HEK293 (cell line): ENCODE data around the gene GFI1.
A peak's percentile ranks its signal among the peaks of the same experiment; 100 is the strongest.

Experiments
- CTCF ChIA-PET: fragments of 350-600 bp; formaldehyde crosslinking; extraction: SDS; loops from one replicate; lab custom pipeline; 2021; ENCODE audit warnings: antibody characterized with exemption; lab: Yijun Ruan, JAX
- POLR2A ChIA-PET: fragments of 300-600 bp; formaldehyde crosslinking; extraction: SDS; loops from one replicate; lab custom pipeline; 2020; ENCODE audit warnings: antibody characterized with exemption, inconsistent platforms; lab: Yijun Ruan, JAX
- H3K27ac ChIP-seq: fragments of 200-500 bp; sonication (Bioruptor generic); 2 replicates; pipeline ENCODE4 v1.5.1; 2014; ENCODE audit warnings: low read depth, low read length, control low read depth, inconsistent platforms; ENCODE audit errors: extremely low read depth
- H3K36me3 ChIP-seq, 2 experiments: fragments of 200-500 bp in 1 of 2; sonication (Bioruptor generic) in 1 of 2; 1 replicate in 1 of 2; 2 replicates in 1 of 2; pipeline ENCODE4 v1.5.1; 2014 to 2017; ENCODE audit warnings: inconsistent platforms in 2 of 2, low read length in 2 of 2; ENCODE audit not compliant: control insufficient read depth in 2 of 2, insufficient read depth in 1 of 2
- H3K4me1 ChIP-seq: fragments of 200-500 bp; sonication (Bioruptor generic); 2 replicates; pipeline ENCODE4 v1.5.1; 2014; ENCODE audit warnings: mild to moderate bottlenecking, low read length, inconsistent platforms; ENCODE audit not compliant: control insufficient read depth, insufficient read depth
- H3K4me3 ChIP-seq: 2 replicates; pipeline ENCODE4 v1.5.1; 2011; ENCODE audit warnings: low read depth, mild to moderate bottlenecking, control low read depth, low read length, moderate library complexity
- H3K9me3 ChIP-seq: fragments of 200-500 bp; sonication (Bioruptor generic); 2 replicates; pipeline ENCODE4 v1.5.1; 2014; ENCODE audit warnings: low read depth, low read length, inconsistent platforms; ENCODE audit not compliant: control insufficient read depth, insufficient read depth
- RBAK ChIP-seq: fragments of 450-650 bp; formaldehyde crosslinking; IDR thresholded peaks from 2 replicates; pipeline ENCODE4 v1.5.1; 2016; ENCODE audit warnings: missing biosample characterization, missing genetic modification characterization
- SP7 ChIP-seq: fragments of 450-650 bp; formaldehyde crosslinking; IDR thresholded peaks from 2 replicates; pipeline ENCODE4 v1.5.1; 2016; ENCODE audit warnings: missing biosample characterization, missing genetic modification characterization
- ZBTB21 ChIP-seq: fragments of 450-650 bp; formaldehyde crosslinking; IDR thresholded peaks from 2 replicates; pipeline ENCODE4 v1.5.1; 2017; ENCODE audit warnings: missing biosample characterization, missing genetic modification characterization
- ZNF133 ChIP-seq: fragments of 450-650 bp; formaldehyde crosslinking; IDR thresholded peaks from 2 replicates; pipeline ENCODE4 v1.5.1; 2016; ENCODE audit warnings: missing biosample characterization, missing genetic modification characterization
- ZNF138 ChIP-seq: fragments of 450-650 bp; formaldehyde crosslinking; IDR thresholded peaks from 2 replicates; pipeline ENCODE4 v1.5.1; 2016; ENCODE audit warnings: missing biosample characterization, missing genetic modification characterization, borderline replicate concordance
- ZNF2 ChIP-seq: fragments of 450-650 bp; formaldehyde crosslinking; IDR thresholded peaks from 2 replicates; pipeline ENCODE4 v1.5.1; 2016; ENCODE audit warnings: missing biosample characterization, missing genetic modification characterization
- ZNF274 ChIP-seq, 2 experiments: fragments of 200-500 bp in 1 of 2; fragments of 450-650 bp in 1 of 2; sonication (Bioruptor generic) in 1 of 2; formaldehyde crosslinking in 1 of 2; IDR thresholded peaks; 2 replicates each; pipeline versions ENCODE4 v1.5.1 to v1.6.1; 2014 to 2016; ENCODE audit warnings: borderline replicate concordance in 1 of 2, inconsistent platforms in 1 of 2, low read length in 1 of 2, missing biosample characterization in 1 of 2, missing genetic modification characterization in 1 of 2
- ZNF350 ChIP-seq: fragments of 450-650 bp; formaldehyde crosslinking; IDR thresholded peaks from 2 replicates; pipeline ENCODE4 v1.5.0; 2017; ENCODE audit warnings: missing biosample characterization, mild to moderate bottlenecking, missing genetic modification characterization
- ZNF473 ChIP-seq: fragments of 450-650 bp; formaldehyde crosslinking; IDR thresholded peaks from 2 replicates; pipeline ENCODE4 v1.5.1; 2017; ENCODE audit warnings: missing biosample characterization, missing genetic modification characterization
- ZNF48 ChIP-seq: fragments of 450-650 bp; formaldehyde crosslinking; IDR thresholded peaks from 2 replicates; pipeline ENCODE4 v1.5.1; 2016; ENCODE audit warnings: missing biosample characterization, missing genetic modification characterization
- ZNF530 ChIP-seq: fragments of 450-650 bp; formaldehyde crosslinking; IDR thresholded peaks from 2 replicates; pipeline ENCODE4 v1.5.1; 2016; ENCODE audit warnings: low read depth, missing biosample characterization, missing genetic modification characterization
- ZNF664 ChIP-seq: fragments of 450-650 bp; formaldehyde crosslinking; IDR thresholded peaks from 2 replicates; pipeline ENCODE4 v1.5.1; 2016; ENCODE audit warnings: missing biosample characterization, missing genetic modification characterization
- ZNF76 ChIP-seq: fragments of 450-650 bp; formaldehyde crosslinking; IDR thresholded peaks from 2 replicates; pipeline ENCODE4; 2016; ENCODE audit warnings: low read depth, missing biosample characterization, missing genetic modification characterization, borderline replicate concordance
- ZNF785 ChIP-seq: fragments of 450-650 bp; formaldehyde crosslinking; IDR thresholded peaks from 2 replicates; pipeline ENCODE4 v1.5.1; 2016; ENCODE audit warnings: missing biosample characterization, missing genetic modification characterization
- ZNF837 ChIP-seq: fragments of 450-650 bp; formaldehyde crosslinking; IDR thresholded peaks from 2 replicates; pipeline ENCODE4 v1.5.1; 2016; ENCODE audit warnings: missing biosample characterization, missing genetic modification characterization
- TF ChIP-seq, protein P1 (sequence below): fragments of 450-650 bp; formaldehyde crosslinking; IDR thresholded peaks from 2 replicates; pipeline ENCODE4 v1.5.1; 2016; ENCODE audit warnings: missing biosample characterization, missing genetic modification characterization, borderline replicate concordance
- TF ChIP-seq, protein P2 (sequence below): fragments of 450-650 bp; formaldehyde crosslinking; IDR thresholded peaks from 2 replicates; pipeline ENCODE4 v1.5.1; 2016; ENCODE audit warnings: missing biosample characterization, missing genetic modification characterization, low read depth
- TF ChIP-seq, protein P3 (sequence below): fragments of 450-650 bp; formaldehyde crosslinking; IDR thresholded peaks from 2 replicates; pipeline ENCODE4 v1.5.1; 2016; ENCODE audit warnings: missing biosample characterization, missing genetic modification characterization
- TF ChIP-seq, protein P4 (sequence below): fragments of 450-650 bp; IDR thresholded peaks from 2 replicates; pipeline ENCODE4 v1.5.1; 2018; ENCODE audit warnings: missing biosample characterization, mild to moderate bottlenecking, missing genetic modification characterization
- TF ChIP-seq, protein P5 (sequence below): fragments of 450-650 bp; formaldehyde crosslinking; IDR thresholded peaks from 2 replicates; pipeline ENCODE4 v1.5.1; 2016; ENCODE audit warnings: missing biosample characterization, missing genetic modification characterization, low read depth
- TF ChIP-seq, protein P6 (sequence below): fragments of 450-650 bp; formaldehyde crosslinking; IDR thresholded peaks from 2 replicates; pipeline ENCODE4; 2016; ENCODE audit warnings: missing biosample characterization, missing genetic modification characterization

The GFI1 gene

DNA sequence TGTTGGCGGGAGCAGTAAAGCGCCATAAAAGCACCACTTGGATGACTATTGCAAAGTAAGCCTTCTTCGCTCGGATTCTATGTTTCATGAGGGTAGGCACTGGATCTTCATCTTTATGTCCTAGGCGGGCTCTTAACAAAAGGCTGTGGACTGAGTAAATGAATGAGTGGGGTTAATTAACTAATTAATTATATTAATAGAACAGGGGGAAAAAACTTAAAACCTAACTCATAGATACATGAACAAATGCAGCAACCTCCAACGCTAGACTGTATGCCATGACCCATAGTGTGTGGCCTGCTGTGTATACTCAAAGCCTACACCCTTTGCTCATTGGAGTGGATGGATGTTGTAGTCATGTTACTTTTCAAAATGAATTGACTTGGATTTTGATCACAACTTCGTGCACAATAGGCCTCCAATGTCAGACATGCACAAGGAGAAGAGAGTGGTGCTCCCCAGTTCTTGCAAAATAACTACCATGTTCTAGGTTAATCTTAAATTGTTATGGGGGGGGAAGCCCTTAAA is 417 bp upstream of the GFI1 start (continued):
- 0 out of 2 replicates have a peak, but pooled peaks have one; percentile 24 for TF ChIP-seq ZNF2 (tag by site-specific recombination)

DNA sequence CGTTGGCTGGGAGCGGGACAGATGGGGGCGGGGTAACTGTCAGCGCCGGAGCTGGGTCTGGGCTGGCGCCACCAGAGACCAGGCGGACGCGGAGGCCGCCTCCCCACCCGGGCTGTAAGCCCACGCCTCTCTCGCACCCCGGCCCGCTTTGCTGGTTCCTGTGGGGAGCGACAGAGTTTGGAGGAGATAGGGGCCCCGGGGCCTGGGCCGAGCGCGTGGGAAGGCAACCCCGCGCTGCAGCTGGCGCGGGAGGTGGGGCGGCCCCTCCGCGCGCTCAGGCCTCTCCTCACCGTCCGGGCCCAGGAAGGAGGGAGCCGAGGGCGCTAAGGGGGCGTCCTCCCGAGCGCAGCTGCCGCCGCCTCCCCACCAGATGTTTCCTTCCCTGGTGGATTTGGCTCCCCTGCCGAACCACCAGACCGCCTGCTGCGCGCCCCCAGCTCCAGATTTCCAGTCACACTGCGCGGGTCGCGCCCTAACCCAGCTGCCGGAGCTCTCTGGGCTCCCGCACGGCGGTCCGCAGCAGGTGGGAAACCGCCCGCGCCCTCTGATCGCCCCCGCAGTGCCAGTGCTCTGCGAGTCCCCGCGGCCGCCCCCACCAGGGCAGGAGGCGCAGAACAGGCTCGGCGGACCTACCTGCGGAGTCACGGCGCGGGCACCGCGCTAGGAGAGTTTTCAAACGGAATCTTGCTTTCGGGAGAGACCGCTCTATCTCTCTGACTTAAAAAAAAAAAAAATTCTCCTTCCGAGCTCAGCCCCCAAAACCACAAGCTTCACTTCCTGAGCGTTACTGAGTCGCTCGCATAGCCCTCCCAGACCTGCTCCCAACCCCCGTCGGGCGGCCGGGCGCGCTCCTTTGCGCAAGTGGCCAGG is 1.1 kb downstream of the GFI1 start:
- POLR2A ChIA-PET: interaction anchor here (0.6 to 1.7 kb wide), 4 partner anchors 11 to 187 kb away, joined by 3 to 5 read pairs (median 4); partner anchors contain the start of genes GLMN and RPAP2
- Histone ChIP-seq H3K4me1 (no peaks in the 10 kb centered on the region; the same call in none of the 2 replicates), H3K27ac (peak overlapping the region; percentile 69; the same call in 1 of the 2 replicates), H3K9me3 (no peaks in the 10 kb centered on the region), H3K36me3 (peaks cover 0 to 3% of the 10 kb centered on the region in 2 experiments; a peak in 1 of 3 replicates), H3K4me3 (peak overlapping the region; percentile 69)
- CTCF ChIA-PET: interaction anchor here (0.5 to 0.7 kb wide), 5 partner anchors 42 to 808 kb away, joined by 3 to 6 read pairs (median 3); no protein-coding TSS in a partner anchor
- TF ChIP-seq ZNF48 (tag by site-specific recombination) (no peak), ZBTB21 (tag by site-specific recombination) (0 out of 2 replicates have a peak, but pooled peaks have one; percentile 37), ZNF664 (tag by site-specific recombination) (no peak), SP7 (peak; percentile 86), ZNF473 (no peak), ZNF785 (tag by site-specific recombination) (no peak), ZNF76 (tag by site-specific recombination) (no peak), ZNF837 (tag by site-specific recombination) (no peak), ZNF2 (tag by site-specific recombination) (peak; percentile 85), ZNF274 (IDR thresholded peaks at IDR 0.05; ENCODE audit: low read length) (no peak), ZNF274 (tag by site-specific recombination; IDR thresholded peaks at IDR 0.05; ENCODE audit: borderline replicate concordance) (no peak), ZNF138 (tag by site-specific recombination) (no peak), ZNF133 (tag by site-specific recombination) (no peak), ZNF350 (tag by site-specific recombination) (no peak), ZNF530 (tag by site-specific recombination) (no peak), RBAK (tag by site-specific recombination) (no peak)
- TF ChIP-seq, protein P1, sequence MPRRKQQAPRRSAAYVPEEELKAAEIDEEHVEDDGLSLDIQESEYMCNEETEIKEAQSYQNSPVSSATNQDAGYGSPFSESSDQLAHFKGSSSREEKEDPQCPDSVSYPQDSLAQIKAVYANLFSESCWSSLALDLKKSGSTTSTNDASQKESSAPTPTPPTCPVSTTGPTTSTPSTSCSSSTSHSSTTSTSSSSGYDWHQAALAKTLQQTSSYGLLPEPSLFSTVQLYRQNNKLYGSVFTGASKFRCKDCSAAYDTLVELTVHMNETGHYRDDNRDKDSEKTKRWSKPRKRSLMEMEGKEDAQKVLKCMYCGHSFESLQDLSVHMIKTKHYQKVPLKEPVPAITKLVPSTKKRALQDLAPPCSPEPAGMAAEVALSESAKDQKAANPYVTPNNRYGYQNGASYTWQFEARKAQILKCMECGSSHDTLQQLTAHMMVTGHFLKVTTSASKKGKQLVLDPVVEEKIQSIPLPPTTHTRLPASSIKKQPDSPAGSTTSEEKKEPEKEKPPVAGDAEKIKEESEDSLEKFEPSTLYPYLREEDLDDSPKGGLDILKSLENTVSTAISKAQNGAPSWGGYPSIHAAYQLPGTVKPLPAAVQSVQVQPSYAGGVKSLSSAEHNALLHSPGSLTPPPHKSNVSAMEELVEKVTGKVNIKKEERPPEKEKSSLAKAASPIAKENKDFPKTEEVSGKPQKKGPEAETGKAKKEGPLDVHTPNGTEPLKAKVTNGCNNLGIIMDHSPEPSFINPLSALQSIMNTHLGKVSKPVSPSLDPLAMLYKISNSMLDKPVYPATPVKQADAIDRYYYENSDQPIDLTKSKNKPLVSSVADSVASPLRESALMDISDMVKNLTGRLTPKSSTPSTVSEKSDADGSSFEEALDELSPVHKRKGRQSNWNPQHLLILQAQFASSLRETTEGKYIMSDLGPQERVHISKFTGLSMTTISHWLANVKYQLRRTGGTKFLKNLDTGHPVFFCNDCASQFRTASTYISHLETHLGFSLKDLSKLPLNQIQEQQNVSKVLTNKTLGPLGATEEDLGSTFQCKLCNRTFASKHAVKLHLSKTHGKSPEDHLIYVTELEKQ (tag by site-specific recombination): no peak; the same call in 1 of the 2 replicates
- TF ChIP-seq, protein P2, sequence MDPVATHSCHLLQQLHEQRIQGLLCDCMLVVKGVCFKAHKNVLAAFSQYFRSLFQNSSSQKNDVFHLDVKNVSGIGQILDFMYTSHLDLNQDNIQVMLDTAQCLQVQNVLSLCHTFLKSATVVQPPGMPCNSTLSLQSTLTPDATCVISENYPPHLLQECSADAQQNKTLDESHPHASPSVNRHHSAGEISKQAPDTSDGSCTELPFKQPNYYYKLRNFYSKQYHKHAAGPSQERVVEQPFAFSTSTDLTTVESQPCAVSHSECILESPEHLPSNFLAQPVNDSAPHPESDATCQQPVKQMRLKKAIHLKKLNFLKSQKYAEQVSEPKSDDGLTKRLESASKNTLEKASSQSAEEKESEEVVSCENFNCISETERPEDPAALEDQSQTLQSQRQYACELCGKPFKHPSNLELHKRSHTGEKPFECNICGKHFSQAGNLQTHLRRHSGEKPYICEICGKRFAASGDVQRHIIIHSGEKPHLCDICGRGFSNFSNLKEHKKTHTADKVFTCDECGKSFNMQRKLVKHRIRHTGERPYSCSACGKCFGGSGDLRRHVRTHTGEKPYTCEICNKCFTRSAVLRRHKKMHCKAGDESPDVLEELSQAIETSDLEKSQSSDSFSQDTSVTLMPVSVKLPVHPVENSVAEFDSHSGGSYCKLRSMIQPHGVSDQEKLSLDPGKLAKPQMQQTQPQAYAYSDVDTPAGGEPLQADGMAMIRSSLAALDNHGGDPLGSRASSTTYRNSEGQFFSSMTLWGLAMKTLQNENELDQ: no peak
- TF ChIP-seq, protein P3, sequence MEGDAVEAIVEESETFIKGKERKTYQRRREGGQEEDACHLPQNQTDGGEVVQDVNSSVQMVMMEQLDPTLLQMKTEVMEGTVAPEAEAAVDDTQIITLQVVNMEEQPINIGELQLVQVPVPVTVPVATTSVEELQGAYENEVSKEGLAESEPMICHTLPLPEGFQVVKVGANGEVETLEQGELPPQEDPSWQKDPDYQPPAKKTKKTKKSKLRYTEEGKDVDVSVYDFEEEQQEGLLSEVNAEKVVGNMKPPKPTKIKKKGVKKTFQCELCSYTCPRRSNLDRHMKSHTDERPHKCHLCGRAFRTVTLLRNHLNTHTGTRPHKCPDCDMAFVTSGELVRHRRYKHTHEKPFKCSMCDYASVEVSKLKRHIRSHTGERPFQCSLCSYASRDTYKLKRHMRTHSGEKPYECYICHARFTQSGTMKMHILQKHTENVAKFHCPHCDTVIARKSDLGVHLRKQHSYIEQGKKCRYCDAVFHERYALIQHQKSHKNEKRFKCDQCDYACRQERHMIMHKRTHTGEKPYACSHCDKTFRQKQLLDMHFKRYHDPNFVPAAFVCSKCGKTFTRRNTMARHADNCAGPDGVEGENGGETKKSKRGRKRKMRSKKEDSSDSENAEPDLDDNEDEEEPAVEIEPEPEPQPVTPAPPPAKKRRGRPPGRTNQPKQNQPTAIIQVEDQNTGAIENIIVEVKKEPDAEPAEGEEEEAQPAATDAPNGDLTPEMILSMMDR (tag by site-specific recombination): peak; percentile 85
- TF ChIP-seq, protein P4, sequence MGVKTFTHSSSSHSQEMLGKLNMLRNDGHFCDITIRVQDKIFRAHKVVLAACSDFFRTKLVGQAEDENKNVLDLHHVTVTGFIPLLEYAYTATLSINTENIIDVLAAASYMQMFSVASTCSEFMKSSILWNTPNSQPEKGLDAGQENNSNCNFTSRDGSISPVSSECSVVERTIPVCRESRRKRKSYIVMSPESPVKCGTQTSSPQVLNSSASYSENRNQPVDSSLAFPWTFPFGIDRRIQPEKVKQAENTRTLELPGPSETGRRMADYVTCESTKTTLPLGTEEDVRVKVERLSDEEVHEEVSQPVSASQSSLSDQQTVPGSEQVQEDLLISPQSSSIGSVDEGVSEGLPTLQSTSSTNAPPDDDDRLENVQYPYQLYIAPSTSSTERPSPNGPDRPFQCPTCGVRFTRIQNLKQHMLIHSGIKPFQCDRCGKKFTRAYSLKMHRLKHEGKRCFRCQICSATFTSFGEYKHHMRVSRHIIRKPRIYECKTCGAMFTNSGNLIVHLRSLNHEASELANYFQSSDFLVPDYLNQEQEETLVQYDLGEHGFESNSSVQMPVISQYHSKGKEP (tag by site-specific recombination): no peak
- TF ChIP-seq, protein P5, sequence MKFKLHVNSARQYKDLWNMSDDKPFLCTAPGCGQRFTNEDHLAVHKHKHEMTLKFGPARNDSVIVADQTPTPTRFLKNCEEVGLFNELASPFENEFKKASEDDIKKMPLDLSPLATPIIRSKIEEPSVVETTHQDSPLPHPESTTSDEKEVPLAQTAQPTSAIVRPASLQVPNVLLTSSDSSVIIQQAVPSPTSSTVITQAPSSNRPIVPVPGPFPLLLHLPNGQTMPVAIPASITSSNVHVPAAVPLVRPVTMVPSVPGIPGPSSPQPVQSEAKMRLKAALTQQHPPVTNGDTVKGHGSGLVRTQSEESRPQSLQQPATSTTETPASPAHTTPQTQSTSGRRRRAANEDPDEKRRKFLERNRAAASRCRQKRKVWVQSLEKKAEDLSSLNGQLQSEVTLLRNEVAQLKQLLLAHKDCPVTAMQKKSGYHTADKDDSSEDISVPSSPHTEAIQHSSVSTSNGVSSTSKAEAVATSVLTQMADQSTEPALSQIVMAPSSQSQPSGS: no peak
- TF ChIP-seq, protein P6, sequence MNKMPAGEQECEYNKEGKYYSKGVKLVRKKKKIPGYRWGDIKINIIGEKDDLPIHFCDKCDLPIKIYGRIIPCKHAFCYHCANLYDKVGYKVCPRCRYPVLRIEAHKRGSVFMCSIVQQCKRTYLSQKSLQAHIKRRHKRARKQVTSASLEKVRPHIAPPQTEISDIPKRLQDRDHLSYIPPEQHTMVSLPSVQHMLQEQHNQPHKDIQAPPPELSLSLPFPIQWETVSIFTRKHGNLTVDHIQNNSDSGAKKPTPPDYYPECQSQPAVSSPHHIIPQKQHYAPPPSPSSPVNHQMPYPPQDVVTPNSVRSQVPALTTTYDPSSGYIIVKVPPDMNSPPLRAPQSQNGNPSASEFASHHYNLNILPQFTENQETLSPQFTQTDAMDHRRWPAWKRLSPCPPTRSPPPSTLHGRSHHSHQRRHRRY (tag by site-specific recombination): no peak
